Osteocyte (in vitro differentiated cells): ENCODE results near the gene IL16. TPM values are rescaled to one million over a fixed set of nuclear protein-coding genes. Genes with fewer than 3 reads are reported as not detected.

Source experiments
- DNase-seq: peaks from one replicate; pipeline ENCODE4 v3.0.0; 2021; ENCODE audit warnings: mixed read lengths; ENCODE audit not compliant: unreplicated experiment; ENCODE audit errors: extremely low spot score
- H3K27ac Mint-ChIP-seq: one replicate; pipeline ENCODE4 v1.8.0; 2021; ENCODE audit warnings: mild to moderate bottlenecking, mixed read lengths; ENCODE audit not compliant: unreplicated experiment
- H3K27me3 Mint-ChIP-seq: one replicate; pipeline ENCODE4 v1.8.0; 2021; ENCODE audit warnings: mixed read lengths; ENCODE audit not compliant: unreplicated experiment
- H3K36me3 Mint-ChIP-seq: one replicate; pipeline ENCODE4 v1.8.0; 2021; ENCODE audit warnings: mixed read lengths; ENCODE audit not compliant: unreplicated experiment
- H3K4me1 Mint-ChIP-seq: one replicate; pipeline ENCODE4 v1.8.0; 2021; ENCODE audit warnings: mixed read lengths; ENCODE audit not compliant: unreplicated experiment
- H3K4me3 Mint-ChIP-seq: one replicate; pipeline ENCODE4 v1.8.0; 2021; ENCODE audit warnings: mild to moderate bottlenecking, moderate library complexity, mixed read lengths; ENCODE audit not compliant: unreplicated experiment
- H3K9me3 Mint-ChIP-seq: one replicate; pipeline ENCODE4 v1.8.0; 2021; ENCODE audit warnings: mixed read lengths; ENCODE audit not compliant: unreplicated experiment
- CTCF ChIP-seq: fragments of 200-600 bp; sonication (generic); IDR thresholded peaks from 2 replicates; pipeline ENCODE4 v1.5.0; 2021; ENCODE audit warnings: antibody characterized with exemption, mild to moderate bottlenecking, moderate library complexity
- total RNA-seq: library from RNA; stranded (reverse); gene quantifications from 2 replicates; pipeline ENCODE4 v1.2.1, GENCODE V29; 2021

Gene IL16
- total RNA-seq, 1 donor from 2014 or later = not detected

- no peaks in the 10 kb centered on the region for H3K36me3 Mint-ChIP-seq
- DNase-seq = no peak
- no peak overlapping the region for H3K27ac Mint-ChIP-seq
- no peaks in the 10 kb centered on the region for H3K9me3 Mint-ChIP-seq
- H3K4me1 Mint-ChIP-seq = no peaks in the 10 kb centered on the region
- TF ChIP-seq CTCF = no peak
- no peak overlapping the region for H3K4me3 Mint-ChIP-seq
- H3K27me3 Mint-ChIP-seq = peaks cover 40% of the 10 kb centered on the region
Observed at GRCh38 chr15:81286621-81287121, 90.0 kb downstream of the IL16 start.

DNA sequence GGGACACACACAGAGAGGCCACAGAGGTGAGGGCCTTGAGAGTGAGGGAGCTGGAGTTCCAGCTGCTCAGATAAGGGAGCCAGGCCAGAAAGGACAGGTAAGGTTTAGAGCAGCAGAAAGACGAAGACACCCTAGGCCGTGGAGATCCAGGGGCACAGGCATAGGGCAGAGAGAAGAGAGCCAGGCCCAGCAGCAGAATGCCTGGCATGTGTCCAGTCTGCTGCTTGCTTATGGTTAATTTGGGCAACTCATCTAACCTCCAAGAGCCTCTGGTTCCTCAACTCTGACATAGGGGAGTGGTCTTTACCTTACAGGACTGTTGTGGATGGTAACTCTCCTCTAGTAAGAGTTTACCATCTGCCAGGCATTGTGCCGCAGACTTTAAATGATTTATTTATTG lies 91.4 kb downstream of the IL16 start:
- no peaks in the 10 kb centered on the region for H3K36me3 Mint-ChIP-seq
- H3K27me3 Mint-ChIP-seq = peaks cover 37% of the 10 kb centered on the region
- TF ChIP-seq CTCF = no peak
- H3K9me3 Mint-ChIP-seq = no peaks in the 10 kb centered on the region
- no peak for DNase-seq
- no peak overlapping the region for H3K27ac Mint-ChIP-seq
- H3K4me3 Mint-ChIP-seq = no peak overlapping the region
- H3K4me1 Mint-ChIP-seq = no peaks in the 10 kb centered on the region

DNA sequence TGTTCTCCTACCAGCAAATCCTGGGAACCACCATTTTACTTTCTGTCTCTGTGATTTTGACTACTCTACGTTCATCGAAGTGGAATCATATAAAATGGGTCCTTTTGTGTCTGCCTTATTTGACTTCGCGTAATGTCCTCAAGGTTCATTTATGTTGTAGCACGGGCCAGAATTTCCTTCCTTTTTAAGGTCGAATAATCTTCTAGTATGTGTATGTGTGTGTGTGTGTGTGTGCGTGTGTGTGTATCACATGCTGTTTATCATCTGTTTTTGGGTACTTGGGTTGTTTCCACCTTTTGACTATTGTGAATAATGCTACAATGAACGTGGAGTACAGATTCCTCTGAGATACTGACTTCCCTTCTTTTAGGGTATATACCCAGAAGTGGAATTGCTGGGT lies 91.9 kb downstream of the IL16 start:
- H3K4me1 Mint-ChIP-seq = no peaks in the 10 kb centered on the region
- H3K27me3 Mint-ChIP-seq = peaks cover 37% of the 10 kb centered on the region
- no peak overlapping the region for H3K4me3 Mint-ChIP-seq
- no peak overlapping the region for H3K27ac Mint-ChIP-seq
- H3K36me3 Mint-ChIP-seq = no peaks in the 10 kb centered on the region
- H3K9me3 Mint-ChIP-seq = no peaks in the 10 kb centered on the region
- no peak for DNase-seq
- no peak for TF ChIP-seq CTCF

DNA sequence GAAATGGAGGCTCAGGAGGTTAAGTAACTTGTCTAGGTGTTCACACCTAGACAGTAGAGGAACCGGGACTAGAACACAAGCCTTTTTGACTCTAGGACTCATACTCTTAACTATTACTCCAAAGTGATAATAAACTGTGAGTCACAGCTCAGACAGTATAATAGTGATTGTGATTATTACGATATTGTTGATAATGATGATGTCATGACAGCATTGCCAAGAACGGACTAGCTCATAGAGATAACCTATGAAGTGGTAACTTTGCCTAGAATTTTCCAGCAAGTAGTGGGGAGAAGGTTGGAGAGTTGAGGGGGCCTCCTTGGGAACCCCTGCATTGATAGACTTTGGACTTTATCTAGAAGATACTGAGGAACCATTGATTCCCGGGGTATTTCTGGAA lies 93.2 kb downstream of the IL16 start:
- Mint-ChIP-seq H3K9me3 (no peaks in the 10 kb centered on the region), H3K4me1 (no peaks in the 10 kb centered on the region), H3K27me3 (peaks cover 34% of the 10 kb centered on the region), H3K4me3 (no peak overlapping the region), H3K27ac (no peak overlapping the region), H3K36me3 (no peaks in the 10 kb centered on the region)
- no peak for DNase-seq
- no peak for TF ChIP-seq CTCF

DNA sequence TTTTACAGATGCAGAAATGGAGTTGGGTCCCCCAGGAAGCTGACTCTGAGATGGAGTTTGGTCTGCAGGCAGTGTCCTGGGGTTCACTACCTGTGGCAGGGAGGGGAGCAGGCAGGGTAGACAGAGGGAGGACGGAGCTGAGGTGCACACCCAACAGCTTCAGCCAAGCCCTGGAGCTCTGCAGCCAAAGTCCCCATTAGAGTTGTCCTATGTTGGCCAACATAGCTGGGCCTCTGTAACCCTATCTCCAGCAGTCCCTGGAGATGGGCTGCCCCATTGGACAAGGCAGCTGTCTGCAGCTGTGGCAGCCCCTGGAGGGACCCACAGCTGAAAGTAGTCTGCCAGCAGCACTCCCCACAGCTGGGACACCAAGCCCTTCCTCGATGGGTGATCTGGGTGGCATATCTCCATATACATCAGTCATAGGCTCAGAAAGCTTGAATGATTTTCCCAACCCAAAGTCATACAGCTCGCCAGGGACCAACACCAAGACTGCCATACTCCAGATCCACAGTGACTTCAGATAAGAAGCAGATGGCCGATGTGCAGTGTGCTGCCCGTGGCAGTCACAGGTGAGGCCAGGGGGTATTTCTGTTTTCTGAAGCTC lies 95.3 kb downstream of the IL16 start:
- no peak for TF ChIP-seq CTCF
- Mint-ChIP-seq H3K9me3 (no peaks in the 10 kb centered on the region), H3K4me3 (no peak overlapping the region), H3K4me1 (peaks cover 3% of the 10 kb centered on the region), H3K36me3 (no peaks in the 10 kb centered on the region), H3K27me3 (peaks cover 24% of the 10 kb centered on the region), H3K27ac (no peak overlapping the region)
- DNase-seq = no peak
